ENCODE results near the gene SASH3.

DNA sequence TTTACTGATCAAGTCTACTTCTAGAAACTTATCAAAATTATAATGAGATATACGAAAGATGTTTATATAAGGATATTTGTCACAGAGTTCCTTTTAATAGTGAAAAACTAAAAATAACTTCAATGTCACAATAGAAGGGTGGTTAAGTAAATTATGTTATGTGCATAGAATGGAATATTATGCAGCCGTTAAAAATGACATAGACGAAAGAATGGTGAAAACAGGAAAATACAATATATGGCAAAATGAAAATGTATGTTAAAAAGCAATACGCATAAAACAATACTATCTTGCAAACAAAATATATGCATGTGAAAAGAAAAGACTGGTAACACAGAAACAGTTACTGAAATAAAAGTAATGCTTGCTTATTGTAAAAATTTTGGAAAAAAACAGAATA lies 44.9 kb downstream of the SASH3 start:
- TF ChIP-seq, protein P1, sequence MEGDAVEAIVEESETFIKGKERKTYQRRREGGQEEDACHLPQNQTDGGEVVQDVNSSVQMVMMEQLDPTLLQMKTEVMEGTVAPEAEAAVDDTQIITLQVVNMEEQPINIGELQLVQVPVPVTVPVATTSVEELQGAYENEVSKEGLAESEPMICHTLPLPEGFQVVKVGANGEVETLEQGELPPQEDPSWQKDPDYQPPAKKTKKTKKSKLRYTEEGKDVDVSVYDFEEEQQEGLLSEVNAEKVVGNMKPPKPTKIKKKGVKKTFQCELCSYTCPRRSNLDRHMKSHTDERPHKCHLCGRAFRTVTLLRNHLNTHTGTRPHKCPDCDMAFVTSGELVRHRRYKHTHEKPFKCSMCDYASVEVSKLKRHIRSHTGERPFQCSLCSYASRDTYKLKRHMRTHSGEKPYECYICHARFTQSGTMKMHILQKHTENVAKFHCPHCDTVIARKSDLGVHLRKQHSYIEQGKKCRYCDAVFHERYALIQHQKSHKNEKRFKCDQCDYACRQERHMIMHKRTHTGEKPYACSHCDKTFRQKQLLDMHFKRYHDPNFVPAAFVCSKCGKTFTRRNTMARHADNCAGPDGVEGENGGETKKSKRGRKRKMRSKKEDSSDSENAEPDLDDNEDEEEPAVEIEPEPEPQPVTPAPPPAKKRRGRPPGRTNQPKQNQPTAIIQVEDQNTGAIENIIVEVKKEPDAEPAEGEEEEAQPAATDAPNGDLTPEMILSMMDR (conservative IDR thresholded peaks at IDR 0.05; ENCODE audit: low read depth, low read length): no peak
- TF ChIP-seq EZH2 (IDR thresholded peaks at IDR 0.05; ENCODE audit: borderline replicate concordance, low read depth, low read length, poor library complexity, severe bottlenecking): no peak
